ENCODE measurements around the gene NCAPH2.

The NCAPH2 gene

GRCh38 chr22:50490531-50491308, 17.3 kb upstream of the NCAPH2 start:
- peak; percentile 72 to 82 (median 79) for DNase-seq

GRCh38 chr22:50497093-50497492, 10.9 kb upstream of the NCAPH2 start:
- no peak for DNase-seq

- peak; percentile 77 to 88 (median 85) for DNase-seq
These were observed 9.6 kb upstream of the NCAPH2 start for GRCh38 chr22:50498322-50498890.

- DNase-seq: no peak
These were observed 7.6 kb upstream of the NCAPH2 start for GRCh38 chr22:50500452-50500851.

GRCh38 chr22:50502096-50502495, 5.9 kb upstream of the NCAPH2 start:
- no peak for DNase-seq

GRCh38 chr22:50502628-50503474, 5.2 kb upstream of the NCAPH2 start:
- DNase-seq: no peak

- peak in 1 of 3 donors; percentile 31 for DNase-seq
These were observed 4.4 kb upstream of the NCAPH2 start for GRCh38 chr22:50503475-50504145.

GRCh38 chr22:50504369-50505211, 3.4 kb upstream of the NCAPH2 start:
- DNase-seq: no peak

GRCh38 chr22:50505276-50505775, 2.7 kb upstream of the NCAPH2 start:
- no peak for DNase-seq

GRCh38 chr22:50505776-50506610, 2.0 kb upstream of the NCAPH2 start:
- no peak for DNase-seq

GRCh38 chr22:50506611-50507420, 1.2 kb upstream of the NCAPH2 start:
- DNase-seq: no peak

- peak in 1 of 3 donors; percentile 100 for DNase-seq
These were observed 518 bp upstream of the NCAPH2 start, which contains the start of gene LMF2 for GRCh38 chr22:50507421-50507990. LMF2 (minus strand) TSS chr22:50507702; CDS start chr22:50507675, 27 bp downstream.

- no peak for DNase-seq
These were observed 873 bp downstream of the NCAPH2 start for GRCh38 chr22:50508897-50509296.

GRCh38 chr22:50513175-50513574, 5.2 kb downstream of the NCAPH2 start:
- DNase-seq: no peak

GRCh38 chr22:50516068-50516467, 8.0 kb downstream of the NCAPH2 start:
- no peak for DNase-seq

- no peak for DNase-seq
These were observed 8.9 kb downstream of the NCAPH2 start for GRCh38 chr22:50516891-50517290.

- DNase-seq: no peak
These were observed 9.7 kb downstream of the NCAPH2 start for GRCh38 chr22:50517495-50518260.

GRCh38 chr22:50518606-50519005, 10.6 kb downstream of the NCAPH2 start:
- DNase-seq: no peak

- DNase-seq: no peak
These were observed 11.1 kb downstream of the NCAPH2 start for GRCh38 chr22:50519151-50519550.
